H1 (cell line): ENCODE measurements around the gene ARPC2.

Experiments
- ATF2 ChIP-seq: IDR thresholded peaks from 2 replicates; pipeline ENCODE4 v1.6.1; 2012; ENCODE audit warnings: low read length, inconsistent platforms
- CTCF ChIP-seq, 3 experiments: IDR thresholded peaks; 1 replicate in 2 of 3; 2 replicates in 1 of 3; pipeline versions ENCODE4 v1.5.1 to v1.6.1; 2011; ENCODE audit warnings: low read length in 3 of 3, mild to moderate bottlenecking in 3 of 3, inconsistent platforms in 2 of 3, low read depth in 1 of 3, moderate library complexity in 1 of 3; ENCODE audit not compliant: insufficient read depth in 1 of 3; ENCODE audit errors: control extremely low read depth in 1 of 3
- E2F6 ChIP-seq: IDR thresholded peaks from 2 replicates; pipeline ENCODE4 v1.6.1; 2012; ENCODE audit warnings: inconsistent platforms
- EP300 ChIP-seq, 2 experiments: IDR thresholded peaks; 1 replicate in 1 of 2; 2 replicates in 1 of 2; pipeline ENCODE4 v1.6.1; 2011 to 2012; ENCODE audit warnings: low read depth in 2 of 2, low read length in 2 of 2, mild to moderate bottlenecking in 2 of 2, borderline replicate concordance in 1 of 2, inconsistent platforms in 1 of 2, moderate library complexity in 1 of 2
- EZH2 ChIP-seq: fragments of 200-600 bp; sonication (generic); IDR thresholded peaks from 2 replicates; pipeline ENCODE4 v1.7.1; 2012; ENCODE audit warnings: low read depth, mild to moderate bottlenecking, moderate library complexity, low read length, inconsistent platforms; ENCODE audit not compliant: severe bottlenecking
- GABPA ChIP-seq: IDR thresholded peaks from 2 replicates; pipeline ENCODE4 v1.6.1; 2011; ENCODE audit warnings: mild to moderate bottlenecking, low read length, moderate library complexity, borderline replicate concordance; ENCODE audit not compliant: insufficient read depth
- GTF2F1 ChIP-seq: IDR thresholded peaks from 2 replicates; pipeline ENCODE4 v1.6.1; 2012; ENCODE audit warnings: low read depth, low read length, improper control_type of control experiment, borderline replicate concordance
- JUND ChIP-seq: IDR thresholded peaks from 2 replicates; pipeline ENCODE4 v1.6.1; 2011; ENCODE audit warnings: mild to moderate bottlenecking, improper control_type of control experiment, low read length
- POLR2A ChIP-seq, 2 experiments: IDR thresholded peaks; 1 replicate in 1 of 2; 2 replicates in 1 of 2; pipeline ENCODE4 v1.6.1; 2011; ENCODE audit warnings: low read depth in 2 of 2, low read length in 2 of 2, mild to moderate bottlenecking in 2 of 2; ENCODE audit errors: control extremely low read depth in 1 of 2
- RBBP5 ChIP-seq: IDR thresholded peaks from 2 replicates; pipeline ENCODE4 v1.7.1; 2012; ENCODE audit warnings: low read depth, mild to moderate bottlenecking, inconsistent platforms, low read length, moderate library complexity, borderline replicate concordance
- RFX5 ChIP-seq: IDR thresholded peaks from 2 replicates; pipeline ENCODE4 v1.6.1; 2011; ENCODE audit warnings: low read depth, low read length, improper control_type of control experiment, borderline replicate concordance
- SP1 ChIP-seq: IDR thresholded peaks from 2 replicates; pipeline ENCODE4 v1.6.1; 2011; ENCODE audit warnings: low read depth, low read length
- TEAD4 ChIP-seq: IDR thresholded peaks from 2 replicates; pipeline ENCODE4 v1.6.1; 2012; ENCODE audit warnings: low read depth, low read length, inconsistent platforms, mixed read lengths
- YY1 ChIP-seq: IDR thresholded peaks from 2 replicates; pipeline ENCODE4 v1.6.1; 2011; ENCODE audit warnings: low read depth, mild to moderate bottlenecking, low read length

GRCh38 chr2:218255446-218255845 is 38.5 kb downstream of the ARPC2 start:
- TF ChIP-seq TEAD4 (no peak), EP300 (IDR thresholded peaks at IDR 0.05; ENCODE audit: borderline replicate concordance in 1 of 2, low read depth in 2 of 2, low read length in 2 of 2) (no peak), JUND (no peak), RFX5 (no peak), CTCF (IDR thresholded peaks at IDR 0.05; ENCODE audit: control extremely low read depth in 1 of 3, insufficient read depth in 1 of 3, low read depth in 1 of 3, low read length in 3 of 3) (no peak), POLR2A (IDR thresholded peaks at IDR 0.05; ENCODE audit: control extremely low read depth in 1 of 2, low read depth in 2 of 2, low read length in 2 of 2) (no peak), GTF2F1 (no peak), E2F6 (no peak), GABPA (no peak), SP1 (no peak), RBBP5 (no peak), ATF2 (no peak), EZH2 (no peak), YY1 (no peak)
